IMR-90 (cell line): Measurements from ENCODE around the gene INIP. TPM values are rescaled to one million over a fixed set of nuclear protein-coding genes. Genes with fewer than 3 reads are reported as not detected.

ENCODE experiments used
- ATAC-seq: fragments of 200-7000 bp; cut with Tn5 transposase; 2 replicates; pipeline ENCODE4 v1.9.1; 2020; ENCODE audit warnings: low read depth, mild to moderate bottlenecking, moderate library complexity
- BruUV-seq: library from RNA; stranded (reverse); fragments of 400-500 nt; replicated peaks from 2 replicates; lab custom pipeline; 2021; lab: Mats Ljungman, UMichigan
- CTCF ChIA-PET: fragments of 300-600 bp; formaldehyde crosslinking; extraction: SDS; loops from one replicate; lab custom pipeline; 2021; ENCODE audit warnings: antibody characterized with exemption; lab: Yijun Ruan, JAX
- POLR2A ChIA-PET: fragments of 300-600 bp; sonication (Branson Sonifier 250); formaldehyde crosslinking; loops from one replicate; lab custom pipeline; 2022; ENCODE audit warnings: antibody characterized with exemption; ENCODE audit not compliant: unreplicated experiment; lab: Charles Lee
- DNase-seq: peaks from one replicate; pipeline ENCODE4 v3.0.0; 2013
- H2AFZ ChIP-seq: replicated peaks from 2 replicates; pipeline ENCODE3; 2013; ENCODE audit warnings: low read length, mild to moderate bottlenecking; ENCODE audit not compliant: poor library complexity
- H2AK5ac ChIP-seq: 2 replicates; pipeline ENCODE4 v1.6.1; 2013; ENCODE audit warnings: low read depth, low read length, inconsistent platforms
- H2AK9ac ChIP-seq: replicated peaks from 2 replicates; pipeline ENCODE3; 2013; ENCODE audit warnings: mild to moderate bottlenecking, low read depth, low read length, moderate library complexity; ENCODE audit not compliant: poor library complexity
- H2BK120ac ChIP-seq: 2 replicates; pipeline ENCODE4 v1.6.1; 2013; ENCODE audit warnings: low read depth, low read length, inconsistent platforms
- H2BK15ac ChIP-seq: 3 replicates; pipeline ENCODE4 v1.6.1; 2013; ENCODE audit warnings: low read depth, low read length, inconsistent platforms
- H2BK20ac ChIP-seq: 2 replicates; pipeline ENCODE4 v1.6.1; 2013; ENCODE audit warnings: low read depth, mild to moderate bottlenecking, inconsistent platforms, low read length, moderate library complexity
- H2BK5ac ChIP-seq: 2 replicates; pipeline ENCODE4 v1.6.1; 2013; ENCODE audit warnings: mild to moderate bottlenecking, low read depth, low read length, inconsistent platforms; ENCODE audit not compliant: poor library complexity, severe bottlenecking
- H3K14ac ChIP-seq: replicated peaks from 2 replicates; pipeline ENCODE4 v1.6.1; 2013; ENCODE audit warnings: low read depth, low read length, inconsistent platforms
- H3K18ac ChIP-seq: 2 replicates; pipeline ENCODE4 v1.6.1; 2013; ENCODE audit warnings: low read depth, low read length, control low read depth
- H3K23ac ChIP-seq: 2 replicates; pipeline ENCODE4 v1.6.1; 2013; ENCODE audit warnings: low read depth, low read length, inconsistent platforms
- H3K27ac ChIP-seq: 2 replicates; pipeline ENCODE4 v1.5.1; 2013; ENCODE audit warnings: mild to moderate bottlenecking, control low read depth, low read length; ENCODE audit not compliant: insufficient read depth
- H3K27me3 ChIP-seq: 2 replicates; pipeline ENCODE4 v1.6.1; 2013; ENCODE audit warnings: low read length; ENCODE audit not compliant: control insufficient read depth, insufficient read depth
- H3K36me3 ChIP-seq: 2 replicates; pipeline ENCODE4 v1.6.1; 2013; ENCODE audit warnings: low read length, mixed read lengths; ENCODE audit not compliant: control insufficient read depth, insufficient read depth
- H3K4ac ChIP-seq: 2 replicates; pipeline ENCODE4 v1.6.1; 2013; ENCODE audit warnings: low read depth, low read length, inconsistent platforms
- H3K4me1 ChIP-seq: 2 replicates; pipeline ENCODE4 v1.6.1; 2013; ENCODE audit warnings: low read length, mixed read lengths; ENCODE audit not compliant: control insufficient read depth, insufficient read depth
- H3K4me2 ChIP-seq: 2 replicates; pipeline ENCODE4 v1.6.1; 2013; ENCODE audit warnings: low read depth, mild to moderate bottlenecking, control low read depth, low read length, moderate library complexity
- H3K4me3 ChIP-seq: 2 replicates; pipeline ENCODE4 v1.5.1; 2013; ENCODE audit warnings: low read depth, mild to moderate bottlenecking, control low read depth, low read length, moderate library complexity; ENCODE audit not compliant: insufficient read depth
- H3K56ac ChIP-seq: 2 replicates; pipeline ENCODE4 v1.6.1; 2013; ENCODE audit warnings: low read length, inconsistent platforms; ENCODE audit not compliant: insufficient read depth; ENCODE audit errors: extremely low read depth
- H3K79me1 ChIP-seq, 2 experiments: 2 replicates each; pipeline ENCODE4 v1.6.1; 2013; ENCODE audit warnings: low read length in 2 of 2, inconsistent platforms in 1 of 2, low read depth in 1 of 2
- H3K9ac ChIP-seq: 2 replicates; pipeline ENCODE4 v1.6.1; 2013; ENCODE audit warnings: low read depth, low read length, control low read depth
- H3K9me1 ChIP-seq: 2 replicates; pipeline ENCODE4 v1.6.1; 2013; ENCODE audit warnings: low read length, inconsistent platforms; ENCODE audit not compliant: insufficient read depth
- H3K9me3 ChIP-seq: 2 replicates; pipeline ENCODE4 v1.6.1; 2013; ENCODE audit warnings: low read length; ENCODE audit not compliant: control insufficient read depth, insufficient read depth
- H4K20me1 ChIP-seq: 2 replicates; pipeline ENCODE4 v1.6.1; 2013; ENCODE audit warnings: low read length, inconsistent platforms; ENCODE audit not compliant: insufficient read depth
- H4K5ac ChIP-seq: 2 replicates; pipeline ENCODE4 v1.6.1; 2013; ENCODE audit warnings: mild to moderate bottlenecking, low read depth, low read length, control low read depth
- H4K8ac ChIP-seq, 2 experiments: 2 replicates each; pipeline ENCODE4 v1.6.1; 2013; ENCODE audit warnings: low read depth in 2 of 2, low read length in 2 of 2, control low read depth in 1 of 2, inconsistent platforms in 1 of 2
- H4K91ac ChIP-seq: 2 replicates; pipeline ENCODE4 v1.6.1; 2013; ENCODE audit warnings: low read depth, low read length, inconsistent platforms; ENCODE audit not compliant: insufficient read depth
- CEBPB ChIP-seq: IDR thresholded peaks from 2 replicates; pipeline ENCODE4 v1.6.1; 2012; ENCODE audit warnings: low read depth, low read length, improper control_type of control experiment
- CTCF ChIP-seq: conservative IDR thresholded peaks from 2 replicates; pipeline ENCODE4 v1.5.1; 2012; ENCODE audit warnings: mild to moderate bottlenecking, low read depth, low read length, improper control_type of control experiment
- MAFK ChIP-seq: IDR thresholded peaks from 2 replicates; pipeline ENCODE4 v1.6.1; 2012; ENCODE audit warnings: low read depth, low read length, improper control_type of control experiment
- MXI1 ChIP-seq: IDR thresholded peaks from 2 replicates; pipeline ENCODE4 v1.6.1; 2012; ENCODE audit warnings: low read depth, mild to moderate bottlenecking, low read length, moderate library complexity, borderline replicate concordance
- RCOR1 ChIP-seq: IDR thresholded peaks from 2 replicates; pipeline ENCODE4 v1.6.1; 2012; ENCODE audit warnings: mild to moderate bottlenecking, low read length, improper control_type of control experiment; ENCODE audit not compliant: insufficient replicate concordance
- RFX5 ChIP-seq: IDR thresholded peaks from 2 replicates; pipeline ENCODE4 v1.8.0; 2012; ENCODE audit warnings: low read depth, mild to moderate bottlenecking, low read length, moderate library complexity
- SMC3 ChIP-seq: fragments of 150-350 bp; IDR thresholded peaks from 2 replicates; pipeline ENCODE4 v1.6.1; 2016; ENCODE audit warnings: low read depth, mild to moderate bottlenecking, antibody characterized with exemption, low read length, moderate library complexity
- WGBS, 2 experiments: methylation state at CpG; one replicate each; pipeline versions ENCODE4 v1.1.5 to v1.1.7; 2013; ENCODE audit warnings: missing lambda C conversion rate in 2 of 2; ENCODE audit not compliant: insufficient read length in 1 of 2; ENCODE audit errors: extremely low coverage in 2 of 2; 5-methylcytosine and 5-hydroxymethylcytosine counted together
- dilution Hi-C: fragments of 300-500 bp; cut with HindIII; formaldehyde crosslinking; loops from one replicate; pipeline ENCODE4 v1.14.3; 2018; ENCODE audit warnings: low sequenced_read_pairs; ENCODE audit not compliant: unreplicated experiment
- in situ Hi-C: fragments of 300-500 bp; cut with MboI; formaldehyde crosslinking; loops from 3 replicates; pipeline ENCODE4 v1.14.3; 2019; ENCODE audit warnings: low sequenced_read_pairs, inconsistent platforms, mixed read lengths
- intact Hi-C: fragments of 100-400 bp; cut with micrococcal nuclease; formaldehyde crosslinking; loops from 2 replicates; pipeline ENCODE4 v1.10.0; 2022
- polyA plus RNA-seq, 3 experiments: library from polyadenylated mRNA; depleted of rRNA; stranded (reverse); fragments of >200 nt; gene quantifications; 2 replicates each; pipeline ENCODE4 v1.2.3, GENCODE V29; 2012; ENCODE audit warnings: low replicate concordance in 1 of 3
- total RNA-seq: library from RNA; depleted of rRNA; stranded (reverse); fragments of >200 nt; gene quantifications from 2 replicates; pipeline ENCODE4 v1.2.3, GENCODE V29; 2012
- TF ChIP-seq, protein P1 (sequence below): fragments of 150-350 bp; IDR thresholded peaks from 2 replicates; pipeline ENCODE4 v1.6.1; 2016; ENCODE audit warnings: low read depth, mild to moderate bottlenecking, low read length, moderate library complexity, borderline replicate concordance
- TF ChIP-seq, protein P2 (sequence below): fragments of 150-350 bp; IDR thresholded peaks from 2 replicates; pipeline ENCODE4 v1.6.1; 2017; ENCODE audit warnings: mild to moderate bottlenecking, antibody characterized with exemption, low read length, low read depth

The INIP gene
- total and polyA plus RNA-seq, 2 of the 4 experiments (the other 2 are of a cell fraction): 11.1 to 15.4 TPM

GRCh38 chr9:112757282-112757883 is 39.5 kb upstream of the INIP start:
- CTCF ChIA-PET: no interaction called here
- no peak overlapping the region; the same call in 1 of the 2 replicates for H3K4me2 ChIP-seq

More at GRCh38 chr9:112757282-112757883, 39.5 kb upstream of the INIP start:
- intact Hi-C loops: no loop called here
- no peak overlapping the region for H3K4me3 ChIP-seq
- H2BK15ac ChIP-seq: no peak overlapping the region
- no peak overlapping the region for H4K8ac ChIP-seq
- 69% methylated on average over 5 of the region's 7 CpGs; no CpG with 5 or more reads in 1 of the 2 experiments for WGBS, 2 experiments
- H3K18ac ChIP-seq: no peak overlapping the region
- no peak overlapping the region for H3K27ac ChIP-seq
- H2BK5ac ChIP-seq: no peak overlapping the region
- H3K23ac ChIP-seq: no peak overlapping the region
- POLR2A ChIA-PET: no interaction called here
- no peak overlapping the region for H2AK9ac ChIP-seq
- H3K27me3 ChIP-seq: no peaks in the 10 kb centered on the region
- ATAC-seq (no peak), DNase-seq (peak; percentile 45)
- in situ Hi-C loops: no loop called here
- no peak overlapping the region for H3K4ac ChIP-seq
- no TSS peak for BruUV-seq
- no peak overlapping the region for H2AFZ ChIP-seq
- no peaks in the 10 kb centered on the region for H3K36me3 ChIP-seq
- peaks cover 38% of the 10 kb centered on the region for H3K9me1 ChIP-seq
- dilution Hi-C loops: no loop called here
- no peak overlapping the region for H2BK120ac ChIP-seq
- peaks cover 37% of the 10 kb centered on the region for H4K20me1 ChIP-seq
- H2AK5ac ChIP-seq: no peak overlapping the region
- peaks cover 33 to 82% of the 10 kb centered on the region in 2 experiments for H3K79me1 ChIP-seq
- H3K9ac ChIP-seq: no peak overlapping the region
- H3K56ac ChIP-seq: no peak overlapping the region
- H4K5ac ChIP-seq: no peak overlapping the region
- peaks cover 29% of the 10 kb centered on the region for H3K4me1 ChIP-seq
- TF ChIP-seq CTCF (no peak), CEBPB (no peak), MAFK (no peak), RFX5 (no peak), MXI1 (no peak), RCOR1 (no peak), SMC3 (no peak)
- TF ChIP-seq, protein P1, sequence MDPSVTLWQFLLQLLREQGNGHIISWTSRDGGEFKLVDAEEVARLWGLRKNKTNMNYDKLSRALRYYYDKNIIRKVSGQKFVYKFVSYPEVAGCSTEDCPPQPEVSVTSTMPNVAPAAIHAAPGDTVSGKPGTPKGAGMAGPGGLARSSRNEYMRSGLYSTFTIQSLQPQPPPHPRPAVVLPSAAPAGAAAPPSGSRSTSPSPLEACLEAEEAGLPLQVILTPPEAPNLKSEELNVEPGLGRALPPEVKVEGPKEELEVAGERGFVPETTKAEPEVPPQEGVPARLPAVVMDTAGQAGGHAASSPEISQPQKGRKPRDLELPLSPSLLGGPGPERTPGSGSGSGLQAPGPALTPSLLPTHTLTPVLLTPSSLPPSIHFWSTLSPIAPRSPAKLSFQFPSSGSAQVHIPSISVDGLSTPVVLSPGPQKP: no peak
- TF ChIP-seq, protein P2, sequence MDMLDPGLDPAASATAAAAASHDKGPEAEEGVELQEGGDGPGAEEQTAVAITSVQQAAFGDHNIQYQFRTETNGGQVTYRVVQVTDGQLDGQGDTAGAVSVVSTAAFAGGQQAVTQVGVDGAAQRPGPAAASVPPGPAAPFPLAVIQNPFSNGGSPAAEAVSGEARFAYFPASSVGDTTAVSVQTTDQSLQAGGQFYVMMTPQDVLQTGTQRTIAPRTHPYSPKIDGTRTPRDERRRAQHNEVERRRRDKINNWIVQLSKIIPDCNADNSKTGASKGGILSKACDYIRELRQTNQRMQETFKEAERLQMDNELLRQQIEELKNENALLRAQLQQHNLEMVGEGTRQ: no peak
- H3K9me3 ChIP-seq: no peaks in the 10 kb centered on the region
- no peak overlapping the region for H3K14ac ChIP-seq
- H2BK20ac ChIP-seq: no peak overlapping the region
- no peak overlapping the region for H4K91ac ChIP-seq
